ENCODE results near the gene TTC28.

- no peak for TF ChIP-seq ZNF274 (IDR thresholded peaks at IDR 0.05; ENCODE audit: low read depth, low read length)
- no peak for TF ChIP-seq SUZ12 (IDR thresholded peaks at IDR 0.05; ENCODE audit: extremely low read depth, insufficient read depth, insufficient read length)
These were observed 547.2 kb downstream of the TTC28 start for GRCh38 chr22:28132466-28132865.
